ENCODE measurements around the gene DPH2. TPM values are rescaled to one million over a fixed set of nuclear protein-coding genes. Genes with fewer than 3 reads are reported as not detected.

The DPH2 gene
- polyA plus RNA-seq, 6 donors from 2014 or later: 23.4 to 58.5 (median 30.9) TPM

DNA sequence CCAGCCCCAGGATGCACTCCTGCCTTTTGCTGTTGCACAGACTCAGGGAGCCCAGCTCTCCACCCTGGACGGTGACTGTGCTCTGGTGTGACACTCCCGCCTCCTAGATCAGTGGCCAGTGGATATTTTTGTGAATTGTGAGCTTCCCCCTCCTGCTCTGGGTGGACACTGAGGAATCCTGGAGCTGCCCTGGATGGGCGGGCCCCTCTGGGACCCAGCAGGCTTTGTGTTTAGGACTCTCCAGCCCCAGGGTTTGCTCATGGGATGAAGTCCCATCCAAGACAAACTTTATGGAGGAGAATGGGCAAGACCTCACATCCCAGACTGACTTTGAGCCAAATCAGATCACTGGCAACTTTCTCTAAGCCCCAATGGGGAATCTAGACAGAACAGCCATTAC, 45.4 kb downstream of the DPH2 start:
- H3K4me1 Mint-ChIP-seq: no peaks in the 10 kb centered on the region
- no peaks in the 10 kb centered on the region for H3K9me3 Mint-ChIP-seq
- no peak for DNase-seq
- no peak for ATAC-seq (ENCODE audit: low read depth in 2 of 2)
- no peak overlapping the region for H3K4me3 Mint-ChIP-seq
- peaks cover 0 to 13% (median 11%) of the 10 kb centered on the region in 3 donors for H3K27me3 Mint-ChIP-seq
- H3K27ac Mint-ChIP-seq: no peak overlapping the region
- no peaks in the 10 kb centered on the region for H3K36me3 Mint-ChIP-seq

DNA sequence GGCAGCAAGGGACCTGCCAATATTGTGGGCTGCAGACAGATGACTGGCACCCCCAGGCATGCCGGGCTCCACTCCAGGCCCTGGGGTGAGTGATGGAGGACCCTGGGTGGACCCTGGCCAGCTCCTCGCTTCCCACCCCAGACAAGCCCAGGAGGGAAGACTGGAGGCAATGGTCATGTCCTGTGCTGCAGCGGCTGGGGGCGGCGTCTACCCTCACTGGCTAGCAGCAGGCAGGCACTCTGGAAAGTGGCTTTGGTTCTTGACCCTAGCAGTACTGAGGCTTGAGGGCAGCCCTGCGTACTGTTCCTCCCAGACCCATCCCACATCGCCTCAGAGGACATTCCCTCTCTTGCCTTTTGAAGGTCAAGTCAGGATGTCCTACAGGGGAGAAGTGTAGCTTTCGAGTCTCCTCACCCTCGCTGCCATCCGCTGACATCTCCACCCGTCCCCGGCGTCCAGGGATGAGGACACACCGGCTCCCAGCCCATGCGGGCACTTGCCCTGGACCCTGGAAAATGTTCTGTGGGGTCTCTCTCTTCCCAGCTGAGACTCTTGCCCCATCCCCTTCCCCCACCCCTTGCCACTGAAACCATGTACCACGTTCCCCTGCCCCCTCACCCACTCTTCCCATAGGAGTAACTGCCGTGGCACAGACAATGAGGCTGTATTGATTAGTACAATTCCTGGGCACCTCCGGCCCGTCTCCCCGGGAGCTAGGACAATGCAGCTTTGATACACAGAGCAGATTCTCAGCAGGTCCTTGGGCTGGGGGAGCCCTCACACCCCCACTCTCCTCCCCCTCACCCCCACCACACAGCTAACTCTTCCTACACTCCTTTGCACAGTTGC, 46.5 kb downstream of the DPH2 start:
- no peak for DNase-seq
- ATAC-seq (ENCODE audit: low read depth in 2 of 2): no peak
- Mint-ChIP-seq H3K27ac (no peak overlapping the region), H3K27me3 (peaks cover 0 to 13% (median 11%) of the 10 kb centered on the region in 3 donors), H3K4me3 (no peak overlapping the region), H3K4me1 (no peaks in the 10 kb centered on the region), H3K9me3 (no peaks in the 10 kb centered on the region), H3K36me3 (no peaks in the 10 kb centered on the region)

DNA sequence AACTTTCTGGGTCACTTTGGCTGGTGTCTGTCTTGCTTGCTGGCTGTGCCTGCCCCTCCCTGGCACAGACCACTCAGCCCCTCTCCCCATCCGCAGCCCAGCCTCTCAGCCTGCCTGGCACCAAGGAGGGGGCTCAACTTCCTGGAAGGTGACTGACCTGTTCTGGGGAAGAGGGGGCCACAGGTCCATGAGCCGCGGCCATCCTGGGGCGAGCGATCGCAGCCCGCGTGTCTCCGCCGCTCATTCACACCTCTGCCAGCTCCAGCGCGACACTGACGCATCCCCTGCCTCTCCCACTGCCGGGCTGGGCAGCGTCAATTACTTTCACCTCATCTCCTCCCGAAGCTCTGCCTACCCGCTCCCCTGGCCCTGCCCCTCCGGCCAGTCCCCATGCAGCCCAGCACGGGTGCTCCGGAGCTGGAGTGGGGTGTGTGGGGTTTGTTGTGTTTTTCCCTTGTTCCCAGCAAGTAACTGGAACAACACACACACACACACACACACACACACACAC, 47.1 kb downstream of the DPH2 start:
- no peak overlapping the region for H3K27ac Mint-ChIP-seq
- ATAC-seq (ENCODE audit: low read depth in 2 of 2) (no peak), DNase-seq (no peak)
- no peaks in the 10 kb centered on the region for H3K4me1 Mint-ChIP-seq
- no peaks in the 10 kb centered on the region for H3K9me3 Mint-ChIP-seq
- peaks cover 0 to 13% (median 11%) of the 10 kb centered on the region in 3 donors for H3K27me3 Mint-ChIP-seq
- H3K36me3 Mint-ChIP-seq: no peaks in the 10 kb centered on the region
- H3K4me3 Mint-ChIP-seq: no peak overlapping the region

DNA sequence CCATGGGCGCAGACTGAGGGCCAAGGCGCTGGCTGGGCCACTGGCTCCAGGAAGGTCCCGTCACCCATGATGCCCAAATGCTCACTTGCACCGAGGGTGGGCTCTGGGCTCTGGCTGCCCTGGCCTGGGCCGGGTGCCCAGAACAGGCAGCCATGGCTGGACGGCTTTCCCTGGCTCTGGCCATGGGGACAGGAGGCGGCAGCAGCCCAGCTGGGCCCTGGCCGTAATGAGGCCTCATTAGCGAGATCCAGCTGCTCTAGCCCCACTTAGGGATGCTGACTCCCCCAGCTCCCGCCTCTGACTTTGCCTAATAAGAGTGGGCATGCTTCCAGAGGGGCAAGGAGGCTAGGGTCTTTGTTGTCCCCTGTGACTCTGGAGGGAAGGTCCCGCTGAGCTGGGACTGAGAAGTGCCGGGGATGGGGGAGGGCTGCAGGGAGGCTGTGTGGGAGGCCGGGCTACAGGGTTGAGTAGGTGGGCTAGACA, 49.7 kb downstream of the DPH2 start:
- H3K27ac Mint-ChIP-seq: no peak overlapping the region

DNA sequence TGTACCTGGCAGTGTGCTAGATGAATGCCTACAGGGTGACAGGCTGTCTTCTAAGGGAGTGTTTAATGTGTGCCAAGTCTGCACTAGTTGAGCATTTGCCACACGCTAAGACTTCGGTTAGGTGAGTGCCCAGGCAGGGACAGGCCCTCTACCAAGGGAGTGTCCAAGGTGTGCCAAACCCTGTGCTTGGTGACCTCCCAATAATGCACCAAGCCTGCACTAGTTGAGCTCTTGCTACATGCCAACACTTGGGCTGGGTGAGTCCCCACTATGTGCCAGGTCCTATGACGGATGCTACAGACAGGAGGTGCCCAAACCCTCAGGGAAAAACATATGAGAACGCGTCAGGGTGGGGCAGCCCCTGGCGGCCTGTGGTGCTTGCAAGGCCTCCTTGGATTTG, 50.7 kb downstream of the DPH2 start:
- H3K9me3 Mint-ChIP-seq: no peaks in the 10 kb centered on the region
- ATAC-seq (ENCODE audit: low read depth in 2 of 2) (no peak), DNase-seq (no peak)
- H3K36me3 Mint-ChIP-seq: no peaks in the 10 kb centered on the region
- H3K4me3 Mint-ChIP-seq: peak overlapping the region in 1 of 8 donors; percentile 53
- H3K27me3 Mint-ChIP-seq: no peaks in the 10 kb centered on the region
- no peak overlapping the region for H3K27ac Mint-ChIP-seq
- H3K4me1 Mint-ChIP-seq: peaks cover 0 to 6% (median 5%) of the 10 kb centered on the region in 3 donors

More for the DNA sequence above, 49.7 kb downstream of the DPH2 start:
- ATAC-seq (ENCODE audit: low read depth in 2 of 2): no peak
- H3K27me3 Mint-ChIP-seq: peaks cover 0 to 3% (median 2%) of the 10 kb centered on the region in 3 donors
- no peaks in the 10 kb centered on the region for H3K36me3 Mint-ChIP-seq
- H3K4me1 Mint-ChIP-seq: no peaks in the 10 kb centered on the region
- no peaks in the 10 kb centered on the region for H3K9me3 Mint-ChIP-seq
- H3K4me3 Mint-ChIP-seq: no peak overlapping the region
- DNase-seq: no peak

DNA sequence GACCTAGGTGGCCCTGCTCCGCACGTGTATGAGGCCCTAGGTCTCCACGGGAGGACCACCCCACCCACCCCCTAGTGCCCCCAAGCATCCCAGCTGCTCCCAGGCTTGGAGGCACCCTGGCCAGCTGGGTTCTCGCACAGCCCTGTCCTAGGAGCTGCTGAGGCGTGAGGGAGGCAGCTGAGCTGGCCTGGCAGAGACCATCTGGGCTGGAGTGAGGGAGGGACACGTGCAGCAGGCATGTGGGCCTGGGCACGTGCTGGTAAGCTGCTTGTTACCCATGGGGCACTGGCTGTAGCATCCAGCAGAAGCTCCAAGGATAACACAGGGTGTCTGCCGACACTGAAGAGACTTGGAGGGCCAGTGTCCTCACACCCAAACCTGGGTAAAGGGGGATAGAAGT, 51.3 kb downstream of the DPH2 start:
- H3K27ac Mint-ChIP-seq: no peak overlapping the region
- no peaks in the 10 kb centered on the region for H3K9me3 Mint-ChIP-seq
- ATAC-seq (ENCODE audit: low read depth in 2 of 2) (no peak), DNase-seq (no peak)
- no peaks in the 10 kb centered on the region for H3K36me3 Mint-ChIP-seq
- H3K27me3 Mint-ChIP-seq: no peaks in the 10 kb centered on the region
- peaks cover 0 to 6% (median 5%) of the 10 kb centered on the region in 3 donors for H3K4me1 Mint-ChIP-seq
- no peak overlapping the region for H3K4me3 Mint-ChIP-seq

DNA sequence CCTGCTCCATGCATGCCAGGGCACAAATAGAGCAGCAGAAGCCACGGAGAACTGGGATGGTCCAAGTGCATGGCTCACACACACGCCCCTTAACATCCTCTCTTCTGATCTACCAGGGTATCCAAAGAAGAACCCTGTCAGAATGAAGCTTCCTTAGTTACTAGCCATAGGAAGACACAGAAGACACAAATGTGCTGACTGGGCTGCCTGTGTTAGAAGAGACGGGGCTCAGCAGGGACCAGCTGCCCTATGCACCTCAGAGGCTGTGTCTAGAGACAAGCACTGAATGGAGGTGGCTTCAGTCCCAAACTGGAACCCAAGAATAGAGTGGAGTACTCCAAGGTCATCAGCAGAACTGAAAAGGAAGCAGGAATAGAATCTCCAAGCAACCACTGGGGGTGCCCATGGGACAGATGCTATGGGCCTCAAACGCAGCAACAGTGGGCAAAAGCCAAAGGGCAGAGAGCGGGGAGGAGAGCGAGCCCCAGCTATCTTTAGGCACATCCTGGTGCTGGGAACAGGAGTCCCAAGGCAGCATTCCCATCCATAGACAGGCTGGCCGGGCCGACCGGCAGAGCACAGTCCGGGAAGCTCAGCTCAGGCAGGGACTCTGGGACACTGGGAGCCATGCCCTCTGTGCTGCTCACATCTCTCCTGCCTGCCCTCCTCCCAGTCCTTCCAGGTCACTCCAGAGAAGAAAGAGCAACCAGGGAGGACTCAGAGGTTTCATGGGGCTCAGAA, 51.9 kb downstream of the DPH2 start:
- Mint-ChIP-seq H3K4me1 (peaks cover 0 to 6% (median 5%) of the 10 kb centered on the region in 3 donors), H3K4me3 (peak overlapping the region in 1 of 8 donors; percentile 53), H3K27me3 (no peaks in the 10 kb centered on the region), H3K9me3 (no peaks in the 10 kb centered on the region), H3K27ac (no peak overlapping the region), H3K36me3 (no peaks in the 10 kb centered on the region)
- ATAC-seq (ENCODE audit: low read depth in 2 of 2): no peak
- DNase-seq: no peak

Other genes with a start within 250 kb of the DPH2 start
- gene ARTN, start 36.2 kb upstream of the DPH2 start, polyA plus RNA-seq (ENCODE audit: low read depth in 6 of 6): not detected
- gene IPO13, start 23.1 kb upstream of the DPH2 start, polyA plus RNA-seq (ENCODE audit: low read depth in 6 of 6): 10 to 100 TPM in 4 of 6 donors, 1 to 10 TPM in 2; 7.8 to 31.9 (median 10.2) TPM
- 100 to 1,000 TPM; 264 to 432 (median 286) TPM for gene ATP6V0B, start 5.0 kb downstream of the DPH2 start, polyA plus RNA-seq (ENCODE audit: low read depth in 6 of 6)
- gene B4GALT2, start 9.2 kb downstream of the DPH2 start, polyA plus RNA-seq (ENCODE audit: low read depth in 6 of 6): 1 to 10 TPM in 1 of 6 donors, under 1 TPM in 4, not detected in 1; 0.16 to 1.6 (median 0.37) TPM
- gene CCDC24, start 21.6 kb downstream of the DPH2 start, polyA plus RNA-seq (ENCODE audit: low read depth in 6 of 6): 1 to 10 TPM in 5 of 6 donors, under 1 TPM in 1; 0.89 to 4.0 (median 2.0) TPM
- gene SLC6A9, start 61.5 kb downstream of the DPH2 start, polyA plus RNA-seq (ENCODE audit: low read depth in 6 of 6): not detected
- gene KLF17, start 148.8 kb downstream of the DPH2 start, polyA plus RNA-seq (ENCODE audit: low read depth in 6 of 6): not detected
- not detected for gene KLF18, start 171.6 kb downstream of the DPH2 start, polyA plus RNA-seq (ENCODE audit: low read depth in 6 of 6)
- gene DMAP1, start 243.5 kb downstream of the DPH2 start, polyA plus RNA-seq (ENCODE audit: low read depth in 6 of 6): 10 to 100 TPM; 22.8 to 38.3 (median 33.8) TPM